ENCODE data around the gene TCEAL4.
A peak's percentile ranks its signal among the peaks of the same experiment; 100 is the strongest.
"Not testable (repeated sequence)": the region's sequence is repeated elsewhere in the genome, so short reads cannot be mapped to it uniquely, and the experiment has no call there.

The TCEAL4 gene

GRCh38 chrX:103585411-103586313 is at the start of gene TCEAL4:
TCEAL4 (plus strand) TSS chrX:103585515; CDS start chrX:103586676, 1,161 bp downstream.
- DNase-seq = peak; percentile 38

GRCh38 chrX:103536071-103536470 is 49.2 kb upstream of the TCEAL4 start:
- no peak for DNase-seq

GRCh38 chrX:103536732-103537131 is 48.6 kb upstream of the TCEAL4 start:
- DNase-seq = no peak

GRCh38 chrX:103537871-103538387 is 47.4 kb upstream of the TCEAL4 start:
- DNase-seq = no peak

GRCh38 chrX:103538728-103539127 is 46.6 kb upstream of the TCEAL4 start:
- DNase-seq = no peak

GRCh38 chrX:103539695-103540094 is 45.6 kb upstream of the TCEAL4 start:
- DNase-seq = no peak

- DNase-seq = no peak
Measured at GRCh38 chrX:103540145-103540544, 45.2 kb upstream of the TCEAL4 start.

GRCh38 chrX:103549916-103550315 is 35.4 kb upstream of the TCEAL4 start:
- DNase-seq = no peak

GRCh38 chrX:103550415-103551051 is 34.8 kb upstream of the TCEAL4 start:
- no peak for DNase-seq

- DNase-seq = no peak
Measured at GRCh38 chrX:103552236-103552635, 33.1 kb upstream of the TCEAL4 start.

- peak; percentile 76 for DNase-seq
Measured at GRCh38 chrX:103554687-103555424, 30.5 kb upstream of the TCEAL4 start.

GRCh38 chrX:103556963-103557612 is 28.2 kb upstream of the TCEAL4 start:
- no peak for DNase-seq

GRCh38 chrX:103560256-103560655 is 25.1 kb upstream of the TCEAL4 start:
- no peak for DNase-seq

- no peak for DNase-seq
Measured at GRCh38 chrX:103562801-103563200, 22.5 kb upstream of the TCEAL4 start.

GRCh38 chrX:103565197-103565596 is 20.1 kb upstream of the TCEAL4 start:
- DNase-seq = no peak

GRCh38 chrX:103565752-103566151 is 19.6 kb upstream of the TCEAL4 start:
- no peak for DNase-seq

GRCh38 chrX:103571121-103571520 is 14.2 kb upstream of the TCEAL4 start:
- no peak for DNase-seq

GRCh38 chrX:103571726-103572125 is 13.6 kb upstream of the TCEAL4 start:
- no peak for DNase-seq

- DNase-seq = no peak
Measured at GRCh38 chrX:103573202-103573601, 12.1 kb upstream of the TCEAL4 start.

- DNase-seq = no peak
Measured at GRCh38 chrX:103584596-103584995, 719 bp upstream of the TCEAL4 start.

- no peak for DNase-seq
Measured at GRCh38 chrX:103586314-103586646, 965 bp downstream of the TCEAL4 start.

- no peak for DNase-seq
Measured at GRCh38 chrX:103586659-103587058, 1.3 kb downstream of the TCEAL4 start.

- DNase-seq = not testable (repeated sequence)
Measured at GRCh38 chrX:103592295-103592694, 7.0 kb downstream of the TCEAL4 start.
